GM12873 (cell line): Measurements from ENCODE around the gene MLLT3.

Experiments used
- CTCF ChIP-seq: IDR thresholded peaks from 2 replicates; pipeline ENCODE4 v1.5.1; 2012; ENCODE audit warnings: low read depth, mild to moderate bottlenecking, moderate library complexity, low read length, control low read depth; ENCODE audit not compliant: insufficient read depth; ENCODE audit errors: missing control alignments

MLLT3 gene

GRCh38 chr9:20500101-20500500 lies 122.2 kb downstream of the MLLT3 start:
- no peak for TF ChIP-seq CTCF

GRCh38 chr9:20499013-20499412 lies 123.3 kb downstream of the MLLT3 start:
- TF ChIP-seq CTCF, result no peak

GRCh38 chr9:20496328-20496727 lies 126.0 kb downstream of the MLLT3 start:
- no peak for TF ChIP-seq CTCF

GRCh38 chr9:20495098-20495497 lies 127.2 kb downstream of the MLLT3 start:
- TF ChIP-seq CTCF, result no peak

- no peak for TF ChIP-seq CTCF
Measured at GRCh38 chr9:20494035-20494434, 128.3 kb downstream of the MLLT3 start.

- TF ChIP-seq CTCF, result no peak
Measured at GRCh38 chr9:20492772-20493171, 129.5 kb downstream of the MLLT3 start.

GRCh38 chr9:20491612-20492011 lies 130.7 kb downstream of the MLLT3 start:
- no peak for TF ChIP-seq CTCF

GRCh38 chr9:20490246-20490834 lies 132.0 kb downstream of the MLLT3 start:
- no peak for TF ChIP-seq CTCF
